Measurements from ENCODE around the gene PCDHGA9.
"Not testable (repeated sequence)": the region's sequence is repeated elsewhere in the genome, so short reads cannot be mapped to it uniquely, and the experiment has no call there.

The PCDHGA9 gene

GRCh38 chr5:141399555-141400258, 2.9 kb upstream of the PCDHGA9 start:
- Histone ChIP-seq H3K27ac (no peak overlapping the region), H3K27me3 (ENCODE audit: insufficient read depth, low read depth, severe bottlenecking) (no peaks in the 10 kb centered on the region), H3K9me3 (ENCODE audit: severe bottlenecking) (peaks cover 4% of the 10 kb centered on the region), H3K4me3 (ENCODE audit: low read depth, low read length) (no peak overlapping the region), H3K36me3 (no peaks in the 10 kb centered on the region)
- no peak for TF ChIP-seq CTCF (IDR thresholded peaks at IDR 0.05; ENCODE audit: low read depth, low read length)
- DNase-seq: no peak

- H3K36me3 ChIP-seq: no peaks in the 10 kb centered on the region
- no peaks in the 10 kb centered on the region for H3K27me3 ChIP-seq (ENCODE audit: insufficient read depth, low read depth, severe bottlenecking)
- no peak overlapping the region for H3K4me3 ChIP-seq (ENCODE audit: low read depth, low read length)
- H3K27ac ChIP-seq: no peak overlapping the region
- no peak for DNase-seq
- peaks cover 4% of the 10 kb centered on the region for H3K9me3 ChIP-seq (ENCODE audit: severe bottlenecking)
- TF ChIP-seq CTCF (IDR thresholded peaks at IDR 0.05; ENCODE audit: low read depth, low read length): no peak
These were observed 809 bp downstream of the PCDHGA9 start for GRCh38 chr5:141403387-141403786.

- DNase-seq; H3K27ac ChIP-seq; H3K27me3 ChIP-seq (ENCODE audit: insufficient read depth, low read depth, severe bottlenecking); H3K36me3 ChIP-seq; H3K4me3 ChIP-seq (ENCODE audit: low read depth, low read length); H3K9me3 ChIP-seq (ENCODE audit: severe bottlenecking): not testable (repeated sequence)
- 0 out of 2 replicates have a peak, but pooled peaks have one; percentile 31 for TF ChIP-seq CTCF (IDR thresholded peaks at IDR 0.05; ENCODE audit: low read depth, low read length)
These were observed 5.4 kb downstream of the PCDHGA9 start, which contains the start of gene PCDHGB6 for GRCh38 chr5:141407790-141408505. Gene PCDHGB6, plus strand, starts transcription at chr5:141408021. Its CDS starts 182 bp downstream, at chr5:141408203.

GRCh38 chr5:141409598-141410306, 7.2 kb downstream of the PCDHGA9 start:
- H3K27me3 ChIP-seq (ENCODE audit: insufficient read depth, low read depth, severe bottlenecking): no peaks in the 10 kb centered on the region
- no peak for TF ChIP-seq CTCF (IDR thresholded peaks at IDR 0.05; ENCODE audit: low read depth, low read length)
- peaks cover 3% of the 10 kb centered on the region for H3K9me3 ChIP-seq (ENCODE audit: severe bottlenecking)
- no peaks in the 10 kb centered on the region for H3K36me3 ChIP-seq
- H3K4me3 ChIP-seq (ENCODE audit: low read depth, low read length): no peak overlapping the region
- no peak overlapping the region for H3K27ac ChIP-seq
- no peak for DNase-seq

GRCh38 chr5:141411575-141411974, 9.0 kb downstream of the PCDHGA9 start:
- H3K36me3 ChIP-seq: no peaks in the 10 kb centered on the region
- peaks cover 3% of the 10 kb centered on the region for H3K9me3 ChIP-seq (ENCODE audit: severe bottlenecking)
- H3K4me3 ChIP-seq (ENCODE audit: low read depth, low read length): no peak overlapping the region
- no peak for TF ChIP-seq CTCF (IDR thresholded peaks at IDR 0.05; ENCODE audit: low read depth, low read length)
- H3K27me3 ChIP-seq (ENCODE audit: insufficient read depth, low read depth, severe bottlenecking): no peaks in the 10 kb centered on the region
- no peak for DNase-seq
- no peak overlapping the region for H3K27ac ChIP-seq
